GM21717 (cell line): Measurements from ENCODE around the gene SYNJ1.
"Not testable (repeated sequence)": the region's sequence is repeated elsewhere in the genome, so short reads cannot be mapped to it uniquely, and the experiment has no call there.

Source experiments
- ATAC-seq: cut with Tn5 transposase; IDR thresholded peaks from one replicate; pipeline ENCODE4 v1.9.1; 2021; ENCODE audit warnings: mild to moderate bottlenecking, moderate library complexity; ENCODE audit not compliant: unreplicated experiment

The SYNJ1 gene

GRCh38 chr21:32695482-32695881, 32.3 kb downstream of the SYNJ1 start:
- not testable (repeated sequence) for ATAC-seq

- ATAC-seq = no peak
These were observed 34.2 kb downstream of the SYNJ1 start for GRCh38 chr21:32693581-32693980.

- ATAC-seq = no peak
These were observed 37.7 kb downstream of the SYNJ1 start for GRCh38 chr21:32690085-32690484.

DNA sequence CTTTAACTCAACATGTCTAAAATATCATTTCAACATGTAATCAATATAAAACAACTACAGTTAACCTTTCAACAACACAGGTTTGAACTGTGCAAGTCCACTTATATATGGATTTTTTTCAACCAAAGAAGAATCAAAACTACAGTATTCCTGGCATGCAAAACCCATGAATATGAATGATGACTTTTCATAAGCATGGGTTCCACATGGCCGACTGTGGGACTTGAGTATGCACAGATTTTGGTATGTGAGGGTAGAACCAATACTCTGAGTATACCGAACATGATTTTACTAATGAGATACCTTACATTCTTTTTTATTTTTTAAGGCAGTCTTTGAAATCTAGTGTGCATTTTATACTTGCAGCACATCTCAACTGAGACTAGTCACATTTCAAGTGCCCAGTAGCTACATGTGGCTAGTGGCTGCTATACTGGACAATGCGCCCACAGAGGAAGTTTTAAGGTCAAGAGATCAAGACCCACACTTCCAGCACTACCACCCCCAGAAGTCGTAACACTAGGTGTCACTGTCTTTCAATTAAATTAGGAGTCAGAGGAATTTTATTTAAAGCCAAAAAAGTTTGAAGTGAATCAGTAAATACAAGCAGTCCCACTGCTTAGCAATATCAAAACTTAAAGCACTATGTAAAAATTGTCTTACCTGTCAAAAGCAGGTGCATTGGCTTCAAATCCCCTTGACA, 40.0 kb downstream of the SYNJ1 start:
- no peak for ATAC-seq

DNA sequence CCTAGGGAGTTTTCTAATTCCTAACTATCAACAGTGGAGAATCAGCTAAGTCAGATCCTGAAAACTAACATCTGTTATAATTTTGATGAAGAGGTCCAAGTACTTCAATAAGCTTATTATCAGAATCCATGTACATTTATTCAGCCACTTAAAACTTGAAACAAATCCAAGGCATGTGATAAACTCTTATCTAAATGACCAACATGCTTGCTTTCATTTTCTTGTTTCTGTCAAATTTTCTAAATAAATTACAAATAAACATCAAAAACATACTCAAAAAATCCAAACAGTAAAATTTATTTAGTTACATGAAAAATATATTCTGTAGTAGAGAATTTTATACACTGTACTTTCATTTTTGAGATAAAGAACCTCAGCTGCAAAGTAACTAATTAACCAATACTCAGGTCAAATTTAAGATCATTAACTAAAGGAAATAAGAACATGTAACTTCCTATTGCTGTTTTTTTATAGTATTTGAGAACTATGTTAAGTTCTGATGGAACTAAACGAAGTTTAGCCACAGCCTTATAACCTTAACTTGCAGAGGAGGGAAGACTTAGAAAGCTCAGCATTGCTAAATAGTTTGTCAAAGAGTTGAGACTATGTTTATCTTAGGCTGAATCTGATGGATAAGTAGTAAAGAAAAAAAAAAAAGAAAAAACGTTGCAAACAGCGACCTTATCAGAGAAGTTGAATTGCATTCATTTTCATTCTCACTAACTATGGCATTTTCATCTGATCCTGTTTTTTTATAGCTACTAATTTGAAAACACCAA, 44.9 kb downstream of the SYNJ1 start:
- no peak for ATAC-seq

DNA sequence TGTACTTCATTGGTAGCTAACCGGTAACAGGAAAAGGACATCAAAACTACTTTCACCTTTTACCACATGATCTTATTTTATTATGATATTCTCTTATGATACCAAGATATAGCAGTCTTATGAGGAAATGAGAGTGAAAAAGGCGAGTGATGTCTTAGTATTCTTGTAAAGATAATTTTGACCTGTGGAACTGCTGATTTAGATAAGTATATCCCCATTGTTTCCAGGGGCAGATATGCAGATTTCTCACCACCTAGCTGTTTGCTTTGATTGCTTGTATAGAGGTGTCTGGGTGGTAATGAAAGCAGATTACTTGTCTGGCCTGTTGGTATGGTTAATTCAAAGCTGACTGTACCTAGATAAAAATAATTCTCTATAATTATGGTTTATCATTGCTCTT, 53.1 kb downstream of the SYNJ1 start:
- no peak for ATAC-seq

GRCh38 chr21:32674038-32674437, 53.8 kb downstream of the SYNJ1 start:
- no peak for ATAC-seq

DNA sequence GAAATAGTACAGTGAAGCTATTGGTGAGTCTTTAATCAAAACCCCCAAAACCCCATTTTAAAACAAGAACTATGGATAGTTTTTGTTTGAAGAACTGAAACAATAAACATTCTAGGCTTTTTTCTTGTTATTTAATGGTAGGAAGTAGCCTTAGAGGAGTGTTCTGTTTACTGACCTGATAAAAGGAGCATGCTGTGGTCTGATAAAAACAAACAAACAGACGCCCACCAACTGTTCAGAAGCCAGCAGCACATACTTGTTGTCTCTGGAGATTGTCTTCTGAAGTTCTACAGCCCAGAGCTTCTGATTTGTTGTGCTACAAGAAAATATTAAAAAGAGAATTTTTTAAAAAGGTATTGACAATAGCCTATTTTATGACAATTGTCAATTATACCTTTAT, 61.6 kb downstream of the SYNJ1 start:
- ATAC-seq = no peak

GRCh38 chr21:32664095-32664494, 63.7 kb downstream of the SYNJ1 start:
- ATAC-seq = not testable (repeated sequence)

- not testable (repeated sequence) for ATAC-seq
These were observed 65.8 kb downstream of the SYNJ1 start for GRCh38 chr21:32661981-32662380.

DNA sequence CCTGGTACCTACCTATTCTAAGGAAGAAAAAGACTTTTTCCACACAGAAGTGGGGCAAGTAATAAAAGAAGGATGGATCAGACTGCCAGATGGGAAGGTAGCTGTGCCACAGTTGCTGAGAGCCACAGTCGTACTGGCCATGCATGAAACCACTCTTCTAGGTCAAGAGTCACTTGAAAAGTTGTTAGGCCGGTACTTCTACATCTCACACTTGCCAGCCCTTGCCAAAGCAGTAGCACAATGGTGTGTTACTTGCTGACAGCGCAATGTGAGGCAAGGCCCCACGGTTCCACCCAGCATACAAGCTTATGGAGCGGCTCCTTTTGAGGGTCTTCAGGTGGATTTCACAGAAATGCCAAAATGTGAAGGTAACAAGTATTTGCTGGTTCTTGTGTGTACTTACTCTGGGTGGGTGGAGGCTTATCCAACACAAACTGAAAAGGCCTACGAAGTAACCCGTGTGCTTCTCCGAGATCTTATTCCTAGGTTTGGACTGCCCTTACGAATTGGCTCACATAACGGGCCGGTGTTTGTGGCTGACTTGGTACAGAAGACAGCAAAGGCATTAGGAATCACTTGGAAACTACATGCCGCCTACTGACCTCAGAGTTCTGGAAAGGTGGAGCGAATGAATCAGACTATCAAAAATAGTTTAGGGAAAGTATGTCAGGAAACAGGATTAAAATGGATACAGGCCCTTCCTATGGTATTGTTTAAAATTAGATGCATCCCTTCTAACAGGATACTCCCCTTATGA, 66.6 kb downstream of the SYNJ1 start:
- not testable (repeated sequence) for ATAC-seq

DNA sequence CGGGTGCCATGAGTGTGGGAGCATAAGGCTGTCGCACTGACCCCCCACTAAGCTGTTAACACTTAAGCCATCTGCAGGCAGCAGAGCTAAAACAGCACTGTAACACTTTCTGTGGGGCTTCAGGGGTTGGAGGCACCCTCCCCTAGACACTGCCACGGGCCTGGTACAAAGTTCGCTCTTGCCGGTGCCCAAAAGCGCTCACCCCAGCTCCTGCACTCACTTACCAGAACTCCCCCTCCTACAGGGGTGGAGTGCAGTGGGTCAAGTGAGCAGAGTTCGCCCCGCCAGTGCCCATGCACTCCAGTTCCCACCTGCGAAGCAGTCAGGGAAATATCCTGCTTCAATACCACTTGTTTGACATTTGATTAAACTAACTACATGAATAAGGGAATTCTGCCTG, 69.3 kb downstream of the SYNJ1 start:
- no peak for ATAC-seq

GRCh38 chr21:32653326-32653901, 74.4 kb downstream of the SYNJ1 start:
- ATAC-seq = no peak

- no peak for ATAC-seq
These were observed 79.6 kb downstream of the SYNJ1 start for GRCh38 chr21:32648165-32648564.

GRCh38 chr21:32645261-32646182, 82.3 kb downstream of the SYNJ1 start:
- no peak for ATAC-seq

DNA sequence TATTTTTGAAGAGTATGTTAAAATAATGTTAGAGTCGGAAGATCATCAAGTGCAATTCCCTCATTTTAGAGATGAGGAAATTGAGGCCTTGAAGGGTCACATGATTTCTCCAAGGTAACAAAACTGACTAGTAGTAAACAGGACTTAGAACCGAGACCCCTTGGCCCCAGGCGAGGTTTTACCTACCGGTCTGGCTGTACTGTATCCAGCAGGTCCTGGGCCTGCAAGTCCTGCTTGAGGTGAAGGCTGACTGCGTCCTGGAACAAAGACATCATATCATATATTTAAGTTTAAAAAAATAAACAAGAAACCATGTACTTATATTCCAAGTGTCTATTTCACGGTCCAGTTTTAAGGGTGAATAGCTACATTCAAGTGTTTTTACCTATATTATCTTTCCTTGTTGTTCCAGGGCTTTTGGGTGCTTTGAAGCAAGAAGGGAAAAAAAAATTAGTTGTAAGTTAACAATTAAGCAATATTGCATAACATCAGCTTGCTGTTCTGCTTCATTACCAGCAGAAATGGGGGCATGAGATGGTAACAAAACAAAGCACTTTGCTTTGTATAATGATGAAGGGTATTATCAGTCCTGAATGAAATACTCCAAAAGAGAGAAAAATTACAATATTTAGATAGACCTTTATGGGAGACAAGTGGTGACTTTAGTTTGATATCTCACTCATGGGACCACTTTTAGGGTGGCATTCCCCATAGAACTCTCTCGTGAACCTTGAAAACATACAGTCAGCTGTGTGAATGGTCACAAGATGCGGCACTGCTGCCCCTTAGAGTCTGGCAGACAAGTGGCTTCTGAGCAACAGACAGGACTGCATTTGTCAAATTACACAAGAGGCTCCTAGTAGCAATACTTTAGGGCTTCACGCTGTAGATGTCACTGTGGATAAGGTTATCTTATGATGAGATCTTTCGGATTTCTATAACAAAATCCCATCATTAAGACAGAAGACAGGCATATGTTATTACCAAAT, 85.8 kb downstream of the SYNJ1 start:
- ATAC-seq = no peak

- no peak for ATAC-seq
These were observed 101.1 kb downstream of the SYNJ1 start for GRCh38 chr21:32626621-32627196.

- ATAC-seq = not testable (repeated sequence)
These were observed 109.6 kb downstream of the SYNJ1 start for GRCh38 chr21:32618218-32618617.
